Osteocyte (in vitro differentiated cells): ENCODE data around the gene FLOT1. TPM values are rescaled to one million over a fixed set of nuclear protein-coding genes. Genes with fewer than 3 reads are reported as not detected.
A peak's percentile ranks its signal among the peaks of the same experiment; 100 is the strongest.
"Not testable (repeated sequence)": the region's sequence is repeated elsewhere in the genome, so short reads cannot be mapped to it uniquely, and the experiment has no call there.

Experiments used
- DNase-seq: peaks from one replicate; pipeline ENCODE4 v3.0.0; 2021; ENCODE audit warnings: mixed read lengths; ENCODE audit not compliant: unreplicated experiment; ENCODE audit errors: extremely low spot score
- H3K27ac Mint-ChIP-seq: one replicate; pipeline ENCODE4 v1.8.0; 2021; ENCODE audit warnings: mild to moderate bottlenecking, mixed read lengths; ENCODE audit not compliant: unreplicated experiment
- H3K27me3 Mint-ChIP-seq: one replicate; pipeline ENCODE4 v1.8.0; 2021; ENCODE audit warnings: mixed read lengths; ENCODE audit not compliant: unreplicated experiment
- H3K36me3 Mint-ChIP-seq: one replicate; pipeline ENCODE4 v1.8.0; 2021; ENCODE audit warnings: mixed read lengths; ENCODE audit not compliant: unreplicated experiment
- H3K4me1 Mint-ChIP-seq: one replicate; pipeline ENCODE4 v1.8.0; 2021; ENCODE audit warnings: mixed read lengths; ENCODE audit not compliant: unreplicated experiment
- H3K4me3 Mint-ChIP-seq: one replicate; pipeline ENCODE4 v1.8.0; 2021; ENCODE audit warnings: mild to moderate bottlenecking, moderate library complexity, mixed read lengths; ENCODE audit not compliant: unreplicated experiment
- H3K9me3 Mint-ChIP-seq: one replicate; pipeline ENCODE4 v1.8.0; 2021; ENCODE audit warnings: mixed read lengths; ENCODE audit not compliant: unreplicated experiment
- total RNA-seq: library from RNA; stranded (reverse); gene quantifications from 2 replicates; pipeline ENCODE4 v1.2.1, GENCODE V29; 2021
- TF ChIP-seq, protein P1 (sequence below): fragments of 200-600 bp; sonication (generic); IDR thresholded peaks from 2 replicates; pipeline ENCODE4 v1.5.0; 2021; ENCODE audit warnings: antibody characterized with exemption, mild to moderate bottlenecking, moderate library complexity

Gene FLOT1
- total RNA-seq, 1 donor from 2014 or later: 88.1 TPM

DNA sequence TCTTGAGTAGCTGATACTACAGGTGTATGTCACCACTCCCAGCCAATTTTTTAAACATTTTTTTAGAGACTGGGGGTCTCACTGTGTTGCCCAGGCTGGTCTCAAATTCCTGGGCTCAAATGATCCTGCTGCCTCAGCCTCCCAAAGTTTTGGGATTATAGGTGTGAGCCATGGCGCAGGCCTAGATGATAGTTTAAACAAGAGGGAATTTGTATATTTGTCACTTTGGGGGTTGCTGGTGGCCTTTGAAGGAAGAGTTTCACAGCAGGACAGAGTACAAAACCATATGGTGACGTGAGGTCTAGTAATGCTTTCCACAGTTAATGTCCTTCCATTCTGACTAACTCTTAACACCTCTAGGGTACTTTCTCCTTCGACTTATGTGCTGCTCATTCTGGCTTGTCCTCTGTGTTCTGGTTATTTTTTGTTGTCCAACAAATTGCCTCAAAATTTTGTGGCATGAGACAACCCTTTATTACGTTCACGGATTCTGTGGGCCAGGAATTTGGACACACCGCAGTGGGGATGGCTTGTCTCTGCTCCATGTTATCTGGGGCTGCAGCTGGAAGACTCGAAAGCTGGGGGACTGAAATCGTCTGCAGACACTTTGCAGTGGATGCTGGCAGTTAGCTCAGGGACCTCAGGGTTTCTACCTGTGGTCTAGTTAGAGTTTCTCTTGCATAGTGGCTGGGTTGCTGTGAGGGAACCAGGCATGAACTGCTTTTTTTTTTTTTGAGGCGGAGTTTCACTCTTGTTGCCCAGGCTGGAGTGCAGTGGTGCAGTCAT, 24.9 kb upstream of the FLOT1 start:
- peak overlapping the region; percentile 72 for H3K27ac Mint-ChIP-seq
- H3K36me3 Mint-ChIP-seq: no peaks in the 10 kb centered on the region
- H3K9me3 Mint-ChIP-seq: no peaks in the 10 kb centered on the region

GRCh38 chr6:30766461-30767157, 24.1 kb upstream of the FLOT1 start:
- no peaks in the 10 kb centered on the region for H3K9me3 Mint-ChIP-seq
- no peak for DNase-seq
- no peak overlapping the region for H3K4me3 Mint-ChIP-seq
- H3K27ac Mint-ChIP-seq: peak overlapping the region; percentile 72
- H3K4me1 Mint-ChIP-seq: peaks cover 69% of the 10 kb centered on the region
- TF ChIP-seq, protein P1, sequence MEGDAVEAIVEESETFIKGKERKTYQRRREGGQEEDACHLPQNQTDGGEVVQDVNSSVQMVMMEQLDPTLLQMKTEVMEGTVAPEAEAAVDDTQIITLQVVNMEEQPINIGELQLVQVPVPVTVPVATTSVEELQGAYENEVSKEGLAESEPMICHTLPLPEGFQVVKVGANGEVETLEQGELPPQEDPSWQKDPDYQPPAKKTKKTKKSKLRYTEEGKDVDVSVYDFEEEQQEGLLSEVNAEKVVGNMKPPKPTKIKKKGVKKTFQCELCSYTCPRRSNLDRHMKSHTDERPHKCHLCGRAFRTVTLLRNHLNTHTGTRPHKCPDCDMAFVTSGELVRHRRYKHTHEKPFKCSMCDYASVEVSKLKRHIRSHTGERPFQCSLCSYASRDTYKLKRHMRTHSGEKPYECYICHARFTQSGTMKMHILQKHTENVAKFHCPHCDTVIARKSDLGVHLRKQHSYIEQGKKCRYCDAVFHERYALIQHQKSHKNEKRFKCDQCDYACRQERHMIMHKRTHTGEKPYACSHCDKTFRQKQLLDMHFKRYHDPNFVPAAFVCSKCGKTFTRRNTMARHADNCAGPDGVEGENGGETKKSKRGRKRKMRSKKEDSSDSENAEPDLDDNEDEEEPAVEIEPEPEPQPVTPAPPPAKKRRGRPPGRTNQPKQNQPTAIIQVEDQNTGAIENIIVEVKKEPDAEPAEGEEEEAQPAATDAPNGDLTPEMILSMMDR: no peak
- H3K36me3 Mint-ChIP-seq: no peaks in the 10 kb centered on the region
- no peaks in the 10 kb centered on the region for H3K27me3 Mint-ChIP-seq

More for the DNA sequence above, 24.9 kb upstream of the FLOT1 start:
- DNase-seq: no peak
- Mint-ChIP-seq H3K4me3 (no peak overlapping the region), H3K4me1 (peaks cover 66% of the 10 kb centered on the region), H3K27me3 (no peaks in the 10 kb centered on the region)
- TF ChIP-seq, protein P1: no peak

DNA sequence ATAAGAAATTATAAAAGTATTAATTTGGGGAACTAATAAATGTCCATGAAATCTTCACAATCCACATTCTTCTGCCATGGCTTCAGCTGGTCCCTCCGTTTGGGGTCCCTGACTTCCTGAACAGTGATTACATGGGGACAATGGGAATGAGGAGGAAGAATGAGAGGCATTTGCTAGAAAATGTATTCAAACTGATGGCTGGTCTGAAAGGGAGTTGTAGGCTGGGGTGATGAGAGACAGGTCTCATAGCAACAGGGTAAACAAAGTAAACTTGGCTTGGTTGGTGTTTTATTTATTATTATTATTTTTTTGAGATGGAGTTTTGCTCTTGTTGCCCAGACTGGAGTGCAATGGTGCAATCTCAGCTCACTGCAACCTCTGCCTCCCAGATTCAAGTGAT, 23.0 kb upstream of the FLOT1 start:
- H3K9me3 Mint-ChIP-seq, H3K4me3 Mint-ChIP-seq, DNase-seq, H3K36me3 Mint-ChIP-seq, H3K27me3 Mint-ChIP-seq: not testable (repeated sequence)
- Mint-ChIP-seq H3K4me1 (peaks cover 76% of the 10 kb centered on the region), H3K27ac (peak overlapping the region; percentile 87)

DNA sequence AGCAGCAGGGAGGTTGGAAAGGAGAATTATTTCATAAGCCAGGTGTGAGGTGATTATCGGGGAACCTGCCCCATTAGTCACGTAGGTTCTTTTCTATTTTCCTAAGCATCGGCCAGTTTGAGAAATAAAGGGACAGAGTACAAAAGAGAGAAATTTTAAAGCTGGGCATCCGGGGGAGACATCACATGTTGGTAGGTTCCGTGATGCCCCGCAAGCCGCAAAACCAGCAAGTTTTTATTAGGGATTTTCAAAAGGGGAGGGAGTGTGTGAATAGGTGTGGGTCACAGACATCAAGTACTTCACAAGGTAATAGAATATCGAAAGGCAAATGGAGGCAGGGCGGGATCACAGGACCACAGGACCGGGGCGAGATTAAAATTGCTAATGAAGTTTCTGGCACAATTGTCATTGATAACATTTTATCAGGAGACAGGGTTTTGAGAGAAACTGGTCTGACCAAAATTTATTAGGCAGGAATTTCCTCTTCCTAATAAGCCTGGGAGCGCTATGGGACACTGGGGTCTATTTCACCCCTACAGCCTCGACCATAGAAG, 22.1 kb upstream of the FLOT1 start:
- not testable (repeated sequence) for H3K36me3 Mint-ChIP-seq, H3K9me3 Mint-ChIP-seq, H3K27me3 Mint-ChIP-seq, DNase-seq
- Mint-ChIP-seq H3K4me3 (peak overlapping the region; percentile 23), H3K27ac (peak overlapping the region; percentile 87), H3K4me1 (peaks cover 79% of the 10 kb centered on the region)

DNA sequence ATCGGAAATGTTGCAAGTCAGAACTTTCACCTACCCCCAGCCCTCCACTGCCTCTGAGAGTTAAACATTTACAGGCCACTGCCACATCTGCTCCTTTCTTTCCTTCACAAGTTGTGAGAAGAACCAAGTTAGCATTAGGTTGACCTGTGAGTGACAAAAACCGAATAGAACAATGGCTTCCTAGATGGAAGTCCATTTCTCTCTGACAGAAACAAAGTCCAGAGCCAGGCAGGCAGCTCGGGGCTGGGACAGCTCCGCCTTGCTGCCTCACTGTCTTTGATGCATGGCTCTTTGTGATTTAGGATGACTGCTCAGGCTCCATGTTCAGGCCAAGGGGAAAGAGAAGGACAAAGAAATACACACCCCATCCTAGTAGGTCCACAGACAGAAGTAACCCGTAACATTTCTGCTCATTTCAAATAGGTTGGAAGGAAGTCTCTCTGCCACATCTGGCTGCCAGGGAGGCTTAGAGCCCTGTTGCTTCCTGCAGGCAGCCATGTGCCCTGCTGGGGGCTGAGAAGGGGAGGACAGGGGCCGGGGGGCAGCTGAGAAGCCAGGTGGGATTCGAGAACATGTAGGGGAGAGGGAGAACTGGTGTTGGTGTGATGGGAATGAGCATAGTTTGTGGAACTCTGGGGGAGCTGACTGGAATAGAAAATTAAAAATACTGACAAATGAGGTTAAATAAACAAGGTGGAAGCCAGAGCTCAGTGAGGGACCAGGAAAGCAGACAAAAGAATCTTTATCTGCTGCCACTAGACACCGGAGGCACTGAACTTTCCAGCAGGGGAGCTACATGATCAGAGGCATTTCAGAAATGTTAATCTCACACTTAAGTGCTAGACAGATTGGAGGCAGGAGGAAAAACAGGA, 21.4 kb upstream of the FLOT1 start:
- Mint-ChIP-seq H3K4me3 (peak overlapping the region; percentile 23), H3K4me1 (peaks cover 78% of the 10 kb centered on the region), H3K27ac (peak overlapping the region; percentile 87), H3K9me3 (no peaks in the 10 kb centered on the region), H3K36me3 (no peaks in the 10 kb centered on the region), H3K27me3 (no peaks in the 10 kb centered on the region)
- no peak for DNase-seq
- TF ChIP-seq, protein P1: peak; percentile 12
